Lower lobe of right lung (tissue), 2 donors: ENCODE measurements around the gene TOM1L2. TPM values are rescaled to one million over a fixed set of nuclear protein-coding genes. Genes with fewer than 3 reads are reported as not detected.

Source experiments
- ATAC-seq, 2 donors: fragments of 200-7000 bp; cut with Tn5 transposase; one replicate each; pipeline ENCODE4 v1.9.1; 2020 to 2022; ENCODE audit warnings: mild to moderate bottlenecking in 2 of 2, moderate library complexity in 2 of 2
- DNase-seq: peaks from one replicate; pipeline ENCODE4 v3.0.0-alpha.2; 2020
- H3K27ac ChIP-seq: fragments of 200-600 bp; one replicate; pipeline ENCODE4 v1.8.0; 2022
- H3K27me3 ChIP-seq: fragments of 200-600 bp; one replicate; pipeline ENCODE4 v1.8.0; 2022; ENCODE audit warnings: low read depth
- H3K36me3 ChIP-seq: fragments of 200-600 bp; one replicate; pipeline ENCODE4 v1.8.0; 2022; ENCODE audit warnings: mild to moderate bottlenecking
- H3K4me1 ChIP-seq: fragments of 200-600 bp; one replicate; pipeline ENCODE4 v1.8.0; 2022
- H3K4me3 ChIP-seq: fragments of 200-600 bp; one replicate; pipeline ENCODE4 v1.8.0; 2022; ENCODE audit warnings: mild to moderate bottlenecking
- H3K9me3 ChIP-seq: fragments of 200-600 bp; one replicate; pipeline ENCODE4 v1.8.0; 2022
- CTCF ChIP-seq: fragments of 200-600 bp; IDR thresholded peaks from one replicate; pipeline ENCODE4 v1.8.0; 2022; ENCODE audit warnings: antibody characterized with exemption, mild to moderate bottlenecking
- intact Hi-C: fragments of 100-400 bp; cut with DNase I; formaldehyde crosslinking; loops from one replicate; pipeline ENCODE4 v1.11.0; 2022
- total RNA-seq: library from RNA; stranded (reverse); fragmentation: NEBNext Ultra II Directional; extraction: Animal tissue kit (Norgen Biotek cat#: 25700); gene quantifications from one replicate; pipeline ENCODE4 v1.2.1, GENCODE V29; 2021
- donor health status: DM: no; HTN: yes; CAD: no; lungs with severe emphysema.

Gene TOM1L2
- total RNA-seq, 1 donor from 2014 or later: 63.4 TPM

GRCh38 chr17:17970699-17971430 lies 1.3 kb downstream of the TOM1L2 start:
- TF ChIP-seq CTCF: no peak
- DNase-seq (no peak), ATAC-seq (no peak)
- peaks cover 34% of the 10 kb centered on the region for H3K4me1 ChIP-seq
- peak overlapping the region; percentile 92 for H3K27ac ChIP-seq
- H3K36me3 ChIP-seq: no peaks in the 10 kb centered on the region
- no peaks in the 10 kb centered on the region for H3K27me3 ChIP-seq
- peak overlapping the region; percentile 87 for H3K4me3 ChIP-seq
- intact Hi-C loops: no loop called here
- H3K9me3 ChIP-seq: no peaks in the 10 kb centered on the region

GRCh38 chr17:17966399-17966798 lies 5.8 kb downstream of the TOM1L2 start:
- peaks cover 35% of the 10 kb centered on the region for H3K4me1 ChIP-seq
- H3K36me3 ChIP-seq: no peaks in the 10 kb centered on the region
- H3K4me3 ChIP-seq: no peak overlapping the region
- ATAC-seq: no peak
- no peak overlapping the region for H3K27ac ChIP-seq
- DNase-seq: no peak
- no peaks in the 10 kb centered on the region for H3K9me3 ChIP-seq
- TF ChIP-seq CTCF: no peak
- intact Hi-C loops: no loop called here
- no peaks in the 10 kb centered on the region for H3K27me3 ChIP-seq

- H3K4me1 ChIP-seq: peaks cover 28% of the 10 kb centered on the region
- no peak for TF ChIP-seq CTCF
- no peak overlapping the region for H3K4me3 ChIP-seq
- no peak for ATAC-seq
- intact Hi-C loops: no loop called here
- H3K27ac ChIP-seq: no peak overlapping the region
- no peaks in the 10 kb centered on the region for H3K27me3 ChIP-seq
- H3K36me3 ChIP-seq: no peaks in the 10 kb centered on the region
- H3K9me3 ChIP-seq: no peaks in the 10 kb centered on the region
- DNase-seq: no peak
These were observed 7.0 kb downstream of the TOM1L2 start for GRCh38 chr17:17965152-17965721.

GRCh38 chr17:17964710-17965109 lies 7.5 kb downstream of the TOM1L2 start:
- Histone ChIP-seq H3K9me3 (no peaks in the 10 kb centered on the region), H3K27ac (no peak overlapping the region), H3K4me1 (peaks cover 32% of the 10 kb centered on the region), H3K4me3 (no peak overlapping the region), H3K36me3 (no peaks in the 10 kb centered on the region), H3K27me3 (no peaks in the 10 kb centered on the region)
- ATAC-seq (no peak), DNase-seq (no peak)
- intact Hi-C loops: no loop called here
- no peak for TF ChIP-seq CTCF

GRCh38 chr17:17963694-17964436 lies 8.3 kb downstream of the TOM1L2 start:
- no peaks in the 10 kb centered on the region for H3K36me3 ChIP-seq
- no peak overlapping the region for H3K27ac ChIP-seq
- DNase-seq: no peak
- no peaks in the 10 kb centered on the region for H3K27me3 ChIP-seq
- ATAC-seq: no peak
- no peaks in the 10 kb centered on the region for H3K9me3 ChIP-seq
- TF ChIP-seq CTCF: no peak
- intact Hi-C loops: no loop called here
- H3K4me3 ChIP-seq: no peak overlapping the region
- peaks cover 41% of the 10 kb centered on the region for H3K4me1 ChIP-seq
